HG02943 (cell line): ENCODE measurements around the gene JCAD.

Experiments
- ATAC-seq: cut with Tn5 transposase; IDR thresholded peaks from one replicate; pipeline ENCODE4 v1.9.1; 2021; ENCODE audit warnings: mild to moderate bottlenecking, low read depth, moderate library complexity; ENCODE audit not compliant: unreplicated experiment

The JCAD gene

DNA sequence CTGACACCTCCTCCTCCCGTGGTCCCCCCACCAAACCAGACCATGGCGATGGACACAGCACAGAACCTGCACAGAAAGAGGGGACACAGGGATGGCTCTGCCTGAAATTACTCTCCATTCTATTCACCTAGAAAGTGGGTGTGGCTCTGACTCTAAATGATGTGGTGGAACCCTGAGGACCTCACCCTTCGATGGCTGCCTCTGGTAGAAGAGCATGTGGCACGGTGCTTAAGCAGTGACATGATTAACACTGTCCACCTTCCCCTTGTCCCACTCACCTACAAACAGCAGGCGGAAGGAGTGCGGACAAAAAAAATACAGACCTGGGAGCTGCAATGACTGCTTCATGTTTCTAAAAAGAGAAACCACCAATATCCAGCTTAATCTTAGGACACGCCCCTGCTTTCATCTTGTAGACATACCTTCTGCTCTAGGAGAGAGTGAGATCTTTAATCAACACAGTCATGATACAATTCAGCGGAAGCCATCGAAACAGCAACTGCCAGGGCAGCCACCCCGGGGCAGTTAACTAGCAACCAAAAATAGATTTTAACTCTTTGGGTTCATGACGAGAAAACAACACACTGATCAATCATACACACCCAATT is 11.4 kb downstream of the JCAD start:
- no peak for ATAC-seq

- no peak for ATAC-seq
Observed at GRCh38 chr10:30047430-30047829, 12.0 kb downstream of the JCAD start.

GRCh38 chr10:30046476-30046875 is 12.9 kb downstream of the JCAD start:
- no peak for ATAC-seq

DNA sequence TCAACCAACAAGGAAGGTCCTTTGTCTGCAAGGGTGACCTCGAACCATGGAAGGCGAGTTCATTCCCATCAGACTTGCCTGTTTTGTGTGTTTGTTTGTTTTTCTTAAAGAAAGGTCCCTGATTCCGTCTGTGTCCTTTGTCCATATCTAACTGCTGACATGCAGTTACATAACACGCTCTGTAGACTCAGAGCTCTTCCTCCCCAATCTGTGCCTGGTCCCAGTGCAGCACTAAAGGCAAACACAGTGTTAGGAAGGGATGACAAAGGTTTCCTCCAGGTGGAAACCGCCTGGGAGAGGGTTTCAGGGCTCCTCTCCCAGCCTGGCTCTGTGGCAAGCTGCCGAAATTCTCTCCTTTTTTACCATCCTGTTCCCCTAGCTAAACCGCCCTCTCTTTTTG is 13.4 kb downstream of the JCAD start:
- ATAC-seq: no peak

DNA sequence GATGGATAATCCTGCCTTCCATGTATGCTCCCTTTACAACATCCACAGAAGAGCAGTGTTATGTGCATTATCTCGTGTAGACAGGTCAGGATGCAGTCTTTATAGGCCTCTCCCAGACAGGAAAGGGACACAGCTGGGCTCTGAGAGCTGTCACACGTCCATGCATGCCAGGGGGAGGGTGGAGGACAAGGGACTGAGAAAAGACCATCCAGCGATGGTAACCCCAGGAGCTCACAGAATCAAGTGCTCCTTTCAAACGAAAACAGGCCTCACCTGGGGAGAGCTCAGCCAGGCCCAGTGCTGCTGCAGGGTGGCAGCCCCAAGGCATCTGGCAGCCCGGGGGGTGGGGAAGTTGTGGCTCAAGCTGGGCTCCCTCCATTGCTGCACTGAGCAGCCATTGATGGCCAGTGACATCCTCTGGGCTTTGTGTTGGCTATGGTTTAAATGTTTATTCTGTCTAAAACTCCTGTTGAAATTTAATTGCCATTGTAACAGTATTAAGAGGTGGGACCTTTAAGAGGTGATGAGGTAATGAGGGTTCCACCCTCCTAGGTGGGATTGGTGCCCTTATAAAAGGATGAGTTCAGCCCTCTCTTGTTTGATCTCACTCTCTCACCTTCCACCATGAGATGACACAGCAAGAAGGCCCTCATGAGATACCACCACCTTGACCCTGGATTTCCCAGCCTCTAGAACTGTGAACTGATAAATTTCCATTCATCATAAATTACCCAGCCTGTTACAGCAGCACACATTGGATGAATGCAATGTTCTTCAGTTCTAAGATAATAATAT is 15.7 kb downstream of the JCAD start:
- ATAC-seq: no peak

DNA sequence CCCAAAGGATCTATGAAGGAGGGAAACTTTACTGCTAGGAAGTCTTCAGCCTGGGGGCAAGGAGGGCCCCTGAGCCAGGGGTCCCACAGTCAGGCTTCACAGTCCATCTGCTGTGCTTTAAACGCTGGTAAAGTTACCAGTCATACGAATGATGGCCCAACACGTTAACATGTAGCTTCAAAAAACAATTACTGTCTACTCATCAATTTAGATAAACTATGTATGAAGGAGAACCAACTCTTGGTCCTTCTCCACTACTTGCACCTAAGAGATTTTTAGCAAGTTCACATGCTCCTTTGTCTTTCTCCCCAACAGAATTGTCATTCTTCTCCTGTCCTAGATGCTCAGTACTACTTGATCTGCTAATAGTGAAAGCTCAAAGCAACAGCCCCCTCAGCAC is 16.6 kb downstream of the JCAD start:
- ATAC-seq: no peak

- ATAC-seq: no peak
Observed at GRCh38 chr10:30041196-30042105, 17.9 kb downstream of the JCAD start.

- ATAC-seq: no peak
Observed at GRCh38 chr10:30040597-30040996, 18.8 kb downstream of the JCAD start.

DNA sequence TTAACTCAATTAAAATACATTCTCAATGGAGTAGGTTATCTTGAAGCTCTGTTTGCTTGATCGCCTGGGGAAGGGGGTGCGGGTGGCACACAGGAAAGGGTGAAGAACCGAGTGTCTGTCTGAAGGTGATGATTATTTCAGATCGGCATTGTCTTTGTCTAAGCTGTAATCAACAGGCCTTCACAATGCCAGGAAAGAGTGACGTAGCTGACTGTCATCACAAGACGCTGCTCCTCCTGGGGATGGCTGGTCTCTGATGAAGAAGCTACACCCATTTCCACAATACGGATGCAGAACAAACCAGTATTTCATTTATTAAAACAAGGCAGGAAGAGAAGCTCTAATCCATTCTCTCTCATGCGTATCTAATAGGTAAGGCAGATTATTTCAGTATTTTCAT is 19.4 kb downstream of the JCAD start:
- ATAC-seq: no peak

- no peak for ATAC-seq
Observed at GRCh38 chr10:30039567-30039966, 19.8 kb downstream of the JCAD start.

GRCh38 chr10:30038781-30039536 is 20.4 kb downstream of the JCAD start:
- ATAC-seq: no peak

- no peak for ATAC-seq
Observed at GRCh38 chr10:30037620-30038336, 21.6 kb downstream of the JCAD start.

- no peak for ATAC-seq
Observed at GRCh38 chr10:30036811-30037210, 22.6 kb downstream of the JCAD start.

DNA sequence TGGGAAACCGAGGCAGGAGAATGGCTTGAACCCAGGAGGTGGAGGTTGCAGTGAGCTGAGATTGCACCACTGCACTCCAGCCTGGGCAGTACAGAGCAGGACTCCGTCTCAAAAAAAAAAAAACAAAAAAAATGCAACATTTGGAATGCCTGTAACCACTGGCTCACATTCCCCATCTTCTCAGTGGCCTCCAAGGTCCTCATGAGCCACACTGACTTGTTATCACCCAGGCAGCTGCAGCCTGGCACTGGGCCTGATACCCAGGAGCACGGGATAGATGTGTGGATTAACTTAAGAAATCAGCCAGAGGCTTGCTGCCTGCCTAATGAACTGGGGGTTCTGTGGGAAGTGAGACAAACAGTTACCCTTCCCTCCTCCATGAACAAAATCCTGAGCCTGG is 23.0 kb downstream of the JCAD start:
- ATAC-seq: no peak

- ATAC-seq: no peak
Observed at GRCh38 chr10:30034433-30035137, 24.8 kb downstream of the JCAD start.

DNA sequence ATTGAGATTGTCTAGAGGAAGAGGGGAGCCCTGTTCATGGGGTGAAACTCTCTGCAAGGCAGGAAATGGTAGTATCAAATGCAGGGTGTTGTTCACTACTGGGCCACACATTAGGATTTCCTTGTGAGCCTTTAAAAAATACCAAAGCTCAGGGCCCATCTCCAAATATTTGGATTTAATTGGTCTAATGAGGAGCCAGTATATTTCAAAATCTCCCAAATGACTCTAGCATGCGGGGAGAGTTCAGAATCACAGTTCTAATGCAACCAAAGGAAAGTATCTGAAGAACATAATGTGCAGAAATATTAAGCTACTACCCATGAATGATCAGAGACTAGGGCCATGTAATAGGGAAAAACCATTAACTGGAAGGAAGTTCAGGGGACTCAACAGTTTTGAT is 27.3 kb downstream of the JCAD start:
- no peak for ATAC-seq

GRCh38 chr10:30029872-30030256 is 29.5 kb downstream of the JCAD start:
- no peak for ATAC-seq

DNA sequence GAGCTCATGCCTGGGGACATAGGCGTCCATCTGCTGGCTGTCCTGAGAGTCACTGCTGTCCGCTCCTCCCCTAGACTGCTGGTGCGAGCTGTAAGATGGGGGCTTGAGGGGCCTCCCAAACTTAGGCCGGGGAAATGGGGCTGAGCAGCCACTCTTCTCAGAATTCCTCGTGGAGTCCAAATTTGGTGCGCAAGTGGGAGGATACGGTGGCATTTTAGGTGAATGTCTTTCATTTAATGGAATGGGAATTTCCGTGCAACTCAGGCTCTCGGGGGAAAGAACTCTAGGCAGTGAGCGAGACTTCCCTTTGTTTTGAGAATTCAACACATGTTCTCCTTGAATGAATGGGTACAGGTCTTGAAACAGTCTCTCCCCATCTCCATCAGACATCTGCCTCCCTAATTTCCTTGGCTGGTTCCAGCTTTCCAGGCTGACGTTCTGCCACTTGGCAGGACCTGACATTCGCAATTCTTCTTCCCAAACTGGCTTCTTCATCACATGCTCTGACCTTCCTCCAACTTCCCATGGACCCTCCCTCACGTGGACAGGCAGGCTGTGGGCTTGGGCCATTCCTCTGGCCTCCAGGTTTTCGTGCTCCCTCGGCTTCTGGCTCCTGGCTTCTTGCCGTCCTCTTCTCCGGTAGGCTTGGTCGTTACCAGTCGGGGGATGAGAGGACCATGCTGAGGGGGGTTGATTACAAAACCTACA is 30.1 kb downstream of the JCAD start:
- no peak for ATAC-seq

GRCh38 chr10:30028738-30029030 is 30.7 kb downstream of the JCAD start:
- no peak for ATAC-seq
